ENCODE results near the gene SMIM24.
A peak's percentile ranks its signal among the peaks of the same experiment; 100 is the strongest.
"Not testable (repeated sequence)": the region's sequence is repeated elsewhere in the genome, so short reads cannot be mapped to it uniquely, and the experiment has no call there.

The SMIM24 gene

GRCh38 chr19:3480383-3481091, at the start of gene SMIM24:
Gene SMIM24, minus strand, starts transcription at chr19:3480525. Its CDS starts 62 bp downstream, at chr19:3480463.
- no peak for DNase-seq (ENCODE audit: low read depth)

- not testable (repeated sequence) for DNase-seq (ENCODE audit: low read depth)
Measured at GRCh38 chr19:3529299-3529698, 49.0 kb upstream of the SMIM24 start.

GRCh38 chr19:3528539-3529211, 48.4 kb upstream of the SMIM24 start:
- no peak for DNase-seq (ENCODE audit: low read depth)

- DNase-seq (ENCODE audit: low read depth), result no peak
Measured at GRCh38 chr19:3528080-3528479, 47.8 kb upstream of the SMIM24 start.

- DNase-seq (ENCODE audit: low read depth), result no peak
Measured at GRCh38 chr19:3527238-3527910, 47.0 kb upstream of the SMIM24 start.

GRCh38 chr19:3526507-3527237, 46.3 kb upstream of the SMIM24 start:
- DNase-seq (ENCODE audit: low read depth), result no peak

DNA sequence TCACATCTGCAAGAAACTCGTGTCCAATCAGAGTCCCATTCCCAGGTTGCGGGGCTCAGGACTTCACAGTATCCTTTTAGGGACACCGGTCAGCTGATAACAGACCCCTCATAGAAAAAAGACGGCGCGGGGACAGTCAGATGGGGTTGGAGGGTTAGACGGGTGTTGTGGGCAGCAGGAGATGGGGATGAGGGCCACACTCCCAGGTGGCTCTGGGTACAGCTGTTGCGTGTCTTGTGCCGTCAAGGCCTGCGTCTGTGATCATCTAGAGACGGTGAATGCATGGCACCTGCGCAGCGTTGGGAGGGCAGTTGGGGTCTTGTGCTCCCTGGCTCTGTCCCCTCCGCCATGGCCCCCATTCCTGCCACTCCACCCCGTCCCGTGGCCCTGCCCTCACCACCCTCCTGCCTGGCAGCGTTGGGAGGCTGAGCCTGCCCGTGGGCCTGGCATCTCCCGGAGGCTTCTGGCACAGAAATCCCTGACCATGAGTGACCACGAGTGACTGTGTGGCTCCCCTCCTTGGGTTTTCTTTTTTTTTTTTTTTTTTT, 44.7 kb upstream of the SMIM24 start:
- DNase-seq (ENCODE audit: low read depth), result no peak

DNA sequence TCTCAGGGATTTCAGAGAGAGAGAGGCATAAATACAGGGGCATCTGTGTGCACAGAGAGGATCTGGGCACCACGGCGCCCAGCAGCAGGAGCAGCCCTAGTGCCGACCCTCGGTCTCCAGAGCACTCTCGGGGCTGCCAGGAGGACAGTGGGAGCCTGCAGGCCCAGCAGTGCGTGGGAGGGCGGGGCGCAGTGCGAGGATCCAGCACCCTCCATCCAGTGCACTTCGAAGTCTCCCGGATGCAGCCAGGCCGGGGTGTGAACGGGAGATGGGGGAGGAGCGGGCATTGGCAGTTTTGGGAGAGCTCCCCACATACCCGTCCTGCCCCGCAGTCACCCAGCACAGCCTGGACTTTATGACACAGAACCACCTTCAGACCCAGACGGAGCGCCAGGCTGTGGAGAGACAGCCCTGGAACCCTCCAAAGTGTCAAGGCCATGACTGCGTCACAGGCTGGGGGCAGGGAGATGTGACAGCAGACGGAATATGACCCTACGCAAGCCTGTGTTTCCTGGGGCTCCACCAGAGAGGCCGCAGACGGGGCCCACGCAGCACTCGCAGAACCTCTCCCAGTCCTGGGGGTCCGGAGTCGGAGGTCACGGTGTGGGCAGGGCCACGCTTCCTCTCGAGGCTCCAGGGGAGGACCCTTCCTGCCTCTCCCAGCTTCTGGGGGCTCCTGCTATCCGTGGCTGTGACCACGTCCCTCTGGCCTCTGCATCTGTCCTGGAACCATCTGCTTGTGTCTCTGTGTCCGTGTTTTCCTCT, 43.9 kb upstream of the SMIM24 start:
- no peak for DNase-seq (ENCODE audit: low read depth)

DNA sequence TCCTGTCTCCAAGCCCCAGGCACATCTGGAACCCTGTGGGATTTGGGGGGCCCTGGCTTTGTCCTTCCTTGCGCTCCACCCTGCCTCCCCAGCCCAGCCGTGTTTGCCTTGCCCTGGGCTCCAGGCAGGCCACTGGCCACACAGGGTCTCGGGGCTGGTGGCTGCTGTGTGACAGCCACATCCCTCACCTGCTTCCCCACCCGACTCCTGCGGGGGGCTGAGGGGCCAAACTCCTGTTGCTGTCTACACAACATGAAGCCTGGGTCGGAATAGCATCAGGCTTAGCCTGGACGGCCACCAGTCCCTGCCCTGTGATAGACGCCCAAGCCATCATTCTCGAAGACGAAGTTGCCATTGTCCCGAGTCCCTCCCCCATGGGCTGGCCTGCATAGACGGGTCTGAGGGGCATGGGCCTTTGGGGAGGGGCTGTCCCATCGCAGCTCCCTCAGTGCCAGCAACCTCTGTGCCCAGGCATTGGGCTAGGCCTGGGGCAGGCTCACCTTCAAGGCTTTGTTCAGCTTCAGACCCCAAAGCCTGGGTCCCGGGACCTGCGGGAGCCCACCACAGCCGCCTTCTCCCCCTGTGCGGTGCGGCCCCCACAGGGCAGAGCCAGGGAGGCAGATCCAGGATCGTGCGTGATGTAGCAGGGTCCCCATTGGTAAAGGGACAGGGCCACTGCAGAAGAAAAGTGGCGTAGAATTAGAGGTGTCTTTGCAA, 43.2 kb upstream of the SMIM24 start:
- DNase-seq (ENCODE audit: low read depth), result no peak

- no peak for DNase-seq (ENCODE audit: low read depth)
Measured at GRCh38 chr19:3522421-3523360, 42.4 kb upstream of the SMIM24 start.

DNA sequence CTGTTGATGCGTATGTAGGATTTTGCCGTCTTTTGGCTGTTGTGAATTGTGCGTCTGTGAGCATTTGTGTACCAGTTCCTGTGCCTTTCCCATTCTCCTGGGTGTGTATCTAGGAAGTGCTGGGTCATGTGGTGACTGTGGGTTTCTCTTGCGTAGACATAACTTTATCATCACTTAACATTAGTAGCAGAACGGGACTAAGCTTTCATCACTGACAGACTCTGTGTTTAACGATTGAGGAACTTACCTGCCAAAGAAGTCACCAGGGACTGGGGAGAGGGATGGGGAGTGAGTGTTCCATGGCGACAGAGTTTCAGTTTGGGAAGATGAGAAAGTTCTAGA, 40.8 kb upstream of the SMIM24 start:
- no peak for DNase-seq (ENCODE audit: low read depth)

- no peak for DNase-seq (ENCODE audit: low read depth)
Measured at GRCh38 chr19:3520166-3521103, 40.1 kb upstream of the SMIM24 start.

DNA sequence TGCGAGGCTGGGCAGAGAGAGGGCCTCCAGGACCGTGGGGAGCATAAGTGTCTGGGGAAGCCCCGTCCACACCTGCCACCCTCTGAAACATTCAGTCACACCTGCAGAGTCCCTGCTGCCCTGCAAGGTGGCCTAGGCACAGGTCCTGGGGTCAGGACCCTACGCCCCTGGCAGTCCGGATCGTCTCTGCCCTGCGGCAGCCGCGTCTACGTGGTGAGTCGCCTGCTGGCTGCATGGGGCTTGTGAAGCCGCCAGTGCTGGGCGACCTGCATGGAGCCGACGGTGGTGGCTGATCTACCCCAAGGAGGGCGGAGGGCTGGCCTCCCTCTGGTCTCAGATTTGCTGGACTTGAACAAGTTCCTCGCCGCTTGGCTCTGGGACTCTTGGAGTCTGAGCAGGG, 38.8 kb upstream of the SMIM24 start:
- no peak for DNase-seq (ENCODE audit: low read depth)

- no peak for DNase-seq (ENCODE audit: low read depth)
Measured at GRCh38 chr19:3518659-3519058, 38.3 kb upstream of the SMIM24 start.

- DNase-seq (ENCODE audit: low read depth), result no peak
Measured at GRCh38 chr19:3518255-3518654, 37.9 kb upstream of the SMIM24 start.

DNA sequence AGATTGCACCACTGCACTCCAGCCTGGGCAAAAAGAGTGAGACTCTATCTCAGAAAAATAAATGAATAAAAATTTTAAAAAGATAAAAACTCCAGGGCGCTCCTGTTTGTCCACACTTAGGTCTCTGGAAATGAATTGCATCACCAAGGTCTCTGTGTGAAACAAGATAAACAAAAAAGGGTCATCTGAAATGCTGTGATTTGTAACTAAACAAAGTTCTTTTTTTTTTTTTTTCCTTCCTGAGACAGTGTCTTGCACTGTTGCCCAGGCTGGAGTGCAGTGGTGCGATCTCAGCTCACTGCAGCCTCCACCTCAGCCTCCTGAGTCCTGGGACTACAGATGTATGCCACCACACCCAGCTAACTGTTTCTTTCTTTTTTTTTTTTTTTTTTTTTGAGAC, 37.3 kb upstream of the SMIM24 start:
- no peak for DNase-seq (ENCODE audit: low read depth)

DNA sequence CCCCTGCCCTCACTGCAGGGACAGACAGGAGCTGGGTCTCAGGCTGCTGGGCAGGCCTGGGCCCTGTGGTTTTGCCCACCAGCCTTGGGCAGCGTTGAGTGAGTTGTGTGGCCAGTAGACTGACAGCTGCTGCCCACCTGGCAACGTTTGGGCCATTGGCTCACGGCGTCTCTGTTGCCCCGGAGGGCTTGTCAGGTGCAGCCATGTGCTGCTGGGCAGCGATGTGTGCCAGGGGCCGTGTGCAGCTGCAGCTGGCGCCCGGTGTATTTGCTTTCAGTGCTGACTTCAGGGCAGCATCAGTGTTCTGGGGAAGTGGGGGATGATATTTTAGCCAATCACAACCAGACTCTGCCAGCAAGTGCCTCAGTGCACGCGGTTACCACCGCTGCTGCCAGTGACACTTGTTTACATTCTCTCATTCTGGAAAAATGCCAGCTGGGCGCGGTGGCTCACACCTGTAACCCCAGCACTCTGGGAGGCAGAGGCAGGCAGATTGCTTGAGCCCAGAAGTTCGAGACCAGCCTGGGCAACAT, 36.4 kb upstream of the SMIM24 start:
- peak; percentile 33 for DNase-seq (ENCODE audit: low read depth)

- no peak for DNase-seq (ENCODE audit: low read depth)
Measured at GRCh38 chr19:3515891-3516422, 35.6 kb upstream of the SMIM24 start.

All from activated T-helper 1 cell treated with Interleukin-2 at 50 U/mL for 16 hours (primary cell).